Keratinocyte (primary cell): ENCODE results near the gene ZNRD2.

ENCODE experiments used
- EZH2 ChIP-seq: IDR thresholded peaks from one replicate; pipeline ENCODE4 v1.6.1; 2012; ENCODE audit warnings: inconsistent platforms, mild to moderate bottlenecking, low read length, moderate library complexity
- TF ChIP-seq, protein P1 (sequence below), 3 experiments: IDR thresholded peaks in 1 of 3; conservative IDR thresholded peaks in 1 of 3; optimal IDR thresholded peaks in 1 of 3; 2 replicates in 2 of 3; 3 replicates in 1 of 3; pipeline versions ENCODE3 to v1.5.1; 2011; ENCODE audit warnings: low read length in 3 of 3, mild to moderate bottlenecking in 3 of 3, moderate library complexity in 2 of 3, control low read depth in 1 of 3, inconsistent platforms in 1 of 3; ENCODE audit not compliant: insufficient read depth in 2 of 3; ENCODE audit errors: extremely low read depth in 1 of 3

DNA sequence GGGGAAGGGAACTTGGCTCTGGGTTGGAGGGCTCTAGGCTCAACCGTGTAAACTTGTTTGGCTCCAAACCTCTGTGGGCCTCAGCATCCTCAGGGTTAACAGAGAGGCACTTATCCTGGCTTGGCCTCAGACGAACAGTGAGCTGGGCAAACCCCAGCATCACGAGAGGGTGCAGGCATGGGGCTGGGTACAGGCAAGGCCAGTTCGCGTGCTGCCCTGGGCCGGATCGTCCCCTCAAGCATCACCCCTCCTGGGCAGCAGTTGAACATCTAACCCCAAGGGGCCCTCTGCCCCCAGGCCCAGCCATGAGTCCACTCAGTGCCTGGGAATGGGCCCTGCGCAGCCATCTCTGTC is 7.5 kb downstream of the ZNRD2 start:
- TF ChIP-seq, protein P1, sequence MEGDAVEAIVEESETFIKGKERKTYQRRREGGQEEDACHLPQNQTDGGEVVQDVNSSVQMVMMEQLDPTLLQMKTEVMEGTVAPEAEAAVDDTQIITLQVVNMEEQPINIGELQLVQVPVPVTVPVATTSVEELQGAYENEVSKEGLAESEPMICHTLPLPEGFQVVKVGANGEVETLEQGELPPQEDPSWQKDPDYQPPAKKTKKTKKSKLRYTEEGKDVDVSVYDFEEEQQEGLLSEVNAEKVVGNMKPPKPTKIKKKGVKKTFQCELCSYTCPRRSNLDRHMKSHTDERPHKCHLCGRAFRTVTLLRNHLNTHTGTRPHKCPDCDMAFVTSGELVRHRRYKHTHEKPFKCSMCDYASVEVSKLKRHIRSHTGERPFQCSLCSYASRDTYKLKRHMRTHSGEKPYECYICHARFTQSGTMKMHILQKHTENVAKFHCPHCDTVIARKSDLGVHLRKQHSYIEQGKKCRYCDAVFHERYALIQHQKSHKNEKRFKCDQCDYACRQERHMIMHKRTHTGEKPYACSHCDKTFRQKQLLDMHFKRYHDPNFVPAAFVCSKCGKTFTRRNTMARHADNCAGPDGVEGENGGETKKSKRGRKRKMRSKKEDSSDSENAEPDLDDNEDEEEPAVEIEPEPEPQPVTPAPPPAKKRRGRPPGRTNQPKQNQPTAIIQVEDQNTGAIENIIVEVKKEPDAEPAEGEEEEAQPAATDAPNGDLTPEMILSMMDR (optimal IDR thresholded peaks at IDR 0.05 in 1 of 3, IDR thresholded peaks at IDR 0.05 in 1 of 3, conservative IDR thresholded peaks at IDR 0.05 in 1 of 3; ENCODE audit: extremely low read depth in 1 of 3, insufficient read depth in 2 of 3, low read length in 3 of 3) = no peak
- no peak for TF ChIP-seq EZH2
